HG02763 (cell line): Measurements from ENCODE around the gene RGS17.
"Not testable (repeated sequence)": the region's sequence is repeated elsewhere in the genome, so short reads cannot be mapped to it uniquely, and the experiment has no call there.

Source experiments
- ATAC-seq: cut with Tn5 transposase; IDR thresholded peaks from one replicate; pipeline ENCODE4 v1.9.1; 2021; ENCODE audit warnings: mild to moderate bottlenecking, moderate library complexity; ENCODE audit not compliant: unreplicated experiment

RGS17 gene

GRCh38 chr6:152999538-152999937, 131.5 kb downstream of the RGS17 start:
- not testable (repeated sequence) for ATAC-seq

- ATAC-seq = no peak
These were observed 137.2 kb downstream of the RGS17 start for GRCh38 chr6:152993847-152994246.

- ATAC-seq = no peak
These were observed 137.7 kb downstream of the RGS17 start for GRCh38 chr6:152993431-152993830.

GRCh38 chr6:152986978-152987377, 144.1 kb downstream of the RGS17 start:
- ATAC-seq = no peak

- ATAC-seq = not testable (repeated sequence)
These were observed 145.8 kb downstream of the RGS17 start for GRCh38 chr6:152985300-152985699.

GRCh38 chr6:152984513-152984872, 146.6 kb downstream of the RGS17 start:
- peak; percentile 21 for ATAC-seq

- peak; percentile 0 for ATAC-seq
These were observed 147.2 kb downstream of the RGS17 start for GRCh38 chr6:152983637-152984512.

- peak; percentile 85 for ATAC-seq
These were observed 148.0 kb downstream of the RGS17 start, which contains the start of gene FBXO5 for GRCh38 chr6:152982904-152983636. Gene FBXO5 (minus strand): TSS chr6:152983041. CDS start chr6:152982959, 82 bp downstream.

- no peak for ATAC-seq
These were observed 148.8 kb downstream of the RGS17 start for GRCh38 chr6:152981989-152982903.

GRCh38 chr6:152981219-152981618, 149.9 kb downstream of the RGS17 start:
- ATAC-seq = no peak

GRCh38 chr6:152980656-152981055, 150.4 kb downstream of the RGS17 start:
- ATAC-seq = no peak

- ATAC-seq = no peak
These were observed 152.0 kb downstream of the RGS17 start for GRCh38 chr6:152979116-152979515.

- no peak for ATAC-seq
These were observed 153.0 kb downstream of the RGS17 start for GRCh38 chr6:152978058-152978457.

GRCh38 chr6:152977556-152977955, 153.5 kb downstream of the RGS17 start:
- ATAC-seq = no peak

GRCh38 chr6:152976749-152977148, 154.3 kb downstream of the RGS17 start:
- ATAC-seq = no peak

- ATAC-seq = no peak
These were observed 155.7 kb downstream of the RGS17 start for GRCh38 chr6:152975204-152975915.

GRCh38 chr6:152973916-152974315, 157.2 kb downstream of the RGS17 start:
- no peak for ATAC-seq

GRCh38 chr6:152969688-152970418, 161.2 kb downstream of the RGS17 start:
- ATAC-seq = no peak

- ATAC-seq = not testable (repeated sequence)
These were observed 164.8 kb downstream of the RGS17 start for GRCh38 chr6:152966168-152966894.
